Stimulated activated CD4-positive, alpha-beta T cell treated with anti-CD3 and anti-CD28 coated beads, TNF-alpha, amount 100 ng/mL, for 4 hours (primary cell): ENCODE results near the gene RO60.

ENCODE experiments used
- DNase-seq, 3 experiments: peaks; one replicate each; pipeline ENCODE4 v3.0.0-alpha.2; 2020; ENCODE audit warnings: low read depth in 3 of 3

The RO60 gene

DNA sequence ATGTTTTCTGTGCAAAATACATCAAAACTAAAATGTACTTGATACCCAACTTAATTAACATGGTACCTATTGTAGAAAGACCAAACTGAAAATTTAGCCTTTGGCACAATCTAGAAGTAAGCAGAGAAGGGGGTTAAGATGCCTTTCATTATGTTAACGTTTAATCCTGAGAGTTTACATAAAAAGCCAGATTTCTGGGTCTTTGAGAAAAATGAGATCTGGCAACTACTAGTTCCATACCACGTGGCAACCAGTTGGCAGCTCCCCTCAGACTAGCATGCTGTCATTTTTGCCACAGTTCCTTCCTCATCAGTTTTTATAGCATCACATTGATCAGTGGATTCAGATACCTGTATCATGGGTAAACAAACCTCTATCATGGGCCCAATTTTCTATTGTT lies 1.5 kb downstream of the RO60 start:
- DNase-seq = no peak

DNA sequence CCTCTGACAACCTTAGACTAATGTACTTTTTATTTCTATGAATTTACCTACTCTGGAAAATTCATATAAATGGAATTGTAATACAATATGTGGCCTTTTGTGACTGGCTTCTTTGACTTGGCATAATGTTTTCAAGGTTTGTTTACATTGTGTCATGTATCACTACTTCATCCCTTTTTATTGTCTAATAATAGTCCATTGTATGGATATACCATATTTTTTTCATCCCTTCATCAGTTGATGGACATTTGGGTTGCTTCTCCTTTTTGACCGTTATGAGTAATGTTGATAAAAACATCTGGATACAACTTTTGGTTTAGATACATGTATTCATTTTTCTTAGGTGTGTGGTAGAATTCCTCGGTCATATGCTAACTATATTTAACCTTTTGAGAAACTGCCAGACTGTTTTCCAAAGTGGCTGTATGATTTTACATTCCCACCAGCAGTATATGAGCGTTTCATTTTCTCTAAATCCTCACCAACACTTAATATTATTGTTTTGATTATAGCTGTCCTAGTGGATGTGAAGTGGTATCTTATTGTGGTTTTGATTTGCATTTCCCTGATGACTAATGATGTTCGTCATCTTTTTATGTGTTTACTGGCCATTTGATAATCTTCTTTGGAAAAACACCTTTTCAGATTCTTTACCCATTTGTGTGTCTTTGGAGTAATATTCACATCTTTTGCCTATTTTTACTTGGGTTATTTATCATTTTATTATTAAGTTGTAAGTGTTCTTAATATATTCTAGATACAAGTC lies 3.5 kb downstream of the RO60 start:
- no peak for DNase-seq

- no peak for DNase-seq
Measured at GRCh38 chr1:193065954-193066353, 6.5 kb downstream of the RO60 start.

DNA sequence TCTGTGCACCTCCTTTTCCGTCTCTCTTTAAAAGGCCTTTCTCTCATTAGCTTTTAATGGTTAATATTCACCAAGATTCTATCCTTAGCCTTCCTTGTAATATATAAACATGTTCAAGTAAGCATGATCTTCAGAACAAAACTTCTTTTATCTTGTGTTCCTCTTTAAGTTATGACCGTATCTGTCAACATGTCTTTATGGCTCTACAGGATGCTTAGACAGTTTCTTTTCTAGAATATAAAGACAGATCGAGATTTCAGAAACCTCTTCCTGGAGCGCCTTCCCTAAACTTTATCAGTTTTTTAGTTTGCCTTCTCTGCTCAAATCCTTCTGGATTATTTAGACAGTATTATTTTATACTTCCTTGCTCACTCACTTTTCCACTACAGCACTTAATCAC lies 7.2 kb downstream of the RO60 start:
- no peak for DNase-seq

DNA sequence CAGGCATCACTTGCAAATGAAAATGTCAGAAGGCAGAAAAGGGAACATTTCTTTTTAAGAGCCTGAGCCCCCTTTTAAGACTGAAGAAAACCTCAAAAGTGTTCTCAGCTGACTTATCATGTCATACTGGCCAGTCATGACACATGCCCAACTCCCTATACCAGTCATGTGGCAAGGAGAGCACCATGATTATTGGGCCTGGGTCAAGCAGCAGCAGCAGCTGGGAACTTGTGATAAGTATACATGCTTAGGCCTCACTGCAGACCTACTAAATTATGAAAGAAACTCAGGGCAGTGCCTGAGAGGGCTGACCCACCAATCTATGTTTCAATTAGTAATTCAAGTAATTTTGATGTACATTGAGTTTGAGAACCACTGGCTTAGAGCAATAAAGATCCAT lies 8.6 kb downstream of the RO60 start:
- DNase-seq = no peak

GRCh38 chr1:193069748-193070385 lies 10.5 kb downstream of the RO60 start:
- DNase-seq = no peak

GRCh38 chr1:193070386-193070753 lies 11.0 kb downstream of the RO60 start:
- DNase-seq = no peak

DNA sequence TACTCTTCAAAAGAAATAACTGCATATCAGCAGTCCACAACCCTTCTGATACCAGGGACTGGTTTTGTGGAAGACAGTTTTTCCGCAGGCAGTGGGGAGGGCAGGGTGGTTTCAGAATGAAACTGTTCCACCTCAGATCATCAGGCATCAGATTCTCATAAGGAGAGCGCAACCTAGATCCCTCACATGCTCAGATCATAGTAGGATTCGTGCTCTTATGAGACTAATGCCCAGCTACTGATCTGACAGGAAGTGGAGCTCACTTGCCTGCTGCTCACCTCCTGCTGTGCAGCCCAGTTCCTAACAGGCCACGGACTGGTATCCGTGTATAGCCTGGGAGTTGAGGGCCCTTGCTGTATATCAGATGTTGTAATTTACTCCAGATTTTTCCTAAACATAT lies 11.5 kb downstream of the RO60 start:
- DNase-seq = no peak

GRCh38 chr1:193077991-193078390 lies 18.6 kb downstream of the RO60 start:
- no peak for DNase-seq

- DNase-seq = no peak
Measured at GRCh38 chr1:193079187-193079586, 19.8 kb downstream of the RO60 start.

DNA sequence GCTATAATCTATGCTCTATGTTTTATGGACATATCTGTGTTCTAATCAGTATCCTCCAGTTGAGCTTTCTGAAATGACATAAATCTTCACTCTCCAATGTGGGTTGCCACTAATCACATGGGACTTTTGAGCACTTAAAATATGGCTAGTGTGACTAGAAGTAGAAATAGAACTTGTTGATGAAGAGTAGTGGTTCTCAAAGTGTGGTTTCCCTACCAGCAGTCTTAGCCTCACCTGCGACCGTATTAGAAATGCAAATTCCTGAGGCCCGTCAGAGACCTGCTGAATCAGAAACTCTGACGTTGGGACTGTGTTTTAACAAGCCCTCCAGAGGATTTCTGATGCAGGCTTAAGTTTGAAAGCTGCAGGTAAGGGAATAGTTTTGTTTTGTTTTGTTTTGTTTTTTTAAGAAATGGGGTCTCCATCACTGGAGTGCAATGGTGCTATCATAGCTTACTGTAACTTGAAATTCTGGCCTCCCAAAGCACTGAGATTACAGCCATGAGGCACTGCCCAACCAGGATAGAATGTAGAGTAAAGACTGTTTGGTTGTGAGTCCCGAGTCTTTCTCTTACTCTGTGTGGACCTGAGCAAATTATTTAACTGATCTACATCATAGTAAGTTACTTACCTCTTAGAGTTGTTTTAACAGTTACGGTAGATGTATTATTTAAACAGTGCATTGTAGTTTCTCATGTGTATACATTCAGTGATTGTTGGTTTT lies 24.1 kb downstream of the RO60 start:
- no peak for DNase-seq

- no peak for DNase-seq
Measured at GRCh38 chr1:193085263-193085662, 25.9 kb downstream of the RO60 start.

- no peak for DNase-seq
Measured at GRCh38 chr1:193086342-193086741, 26.9 kb downstream of the RO60 start.

DNA sequence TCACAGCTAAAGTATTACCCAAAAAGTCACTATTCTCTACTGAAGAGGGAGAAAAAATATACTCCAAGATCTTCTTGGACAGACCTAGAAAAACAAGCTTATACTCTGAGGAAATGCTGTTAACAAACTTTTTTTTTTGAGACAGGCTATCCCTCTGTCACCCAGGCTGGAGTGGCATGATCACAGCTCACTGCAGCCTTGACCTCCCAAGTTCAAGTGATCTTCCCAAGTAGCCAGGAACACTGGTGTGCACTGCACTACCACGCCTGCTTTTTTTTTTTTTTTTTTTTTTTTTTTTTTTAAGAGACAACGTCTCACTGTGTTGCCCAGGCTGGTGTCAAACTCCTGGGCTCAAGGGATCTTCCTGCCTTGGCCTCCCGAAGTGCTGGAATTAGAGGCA lies 28.5 kb downstream of the RO60 start:
- no peak for DNase-seq

GRCh38 chr1:193090865-193091264 lies 31.5 kb downstream of the RO60 start:
- DNase-seq = no peak

GRCh38 chr1:193094112-193094511 lies 34.7 kb downstream of the RO60 start:
- DNase-seq = no peak

DNA sequence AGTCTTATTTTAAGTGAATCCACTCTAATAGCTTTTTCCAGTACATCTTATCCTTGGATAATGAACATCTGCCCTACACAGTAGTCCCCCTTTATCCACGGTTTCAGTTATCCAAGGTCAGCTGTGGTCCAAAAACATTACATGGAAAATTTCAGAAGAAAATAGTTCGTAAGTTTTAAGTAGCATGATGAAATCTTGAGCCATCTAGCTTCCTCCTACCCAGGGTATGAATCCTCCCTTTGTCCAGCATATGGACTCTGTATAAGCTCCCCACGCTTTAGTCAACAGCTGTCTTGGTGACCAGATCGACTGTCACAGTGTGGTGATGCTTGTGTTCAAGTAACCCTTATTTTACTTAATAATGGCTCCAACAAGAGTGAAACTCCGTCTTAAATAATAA lies 43.2 kb downstream of the RO60 start:
- DNase-seq = no peak

GRCh38 chr1:193103759-193104501 lies 44.5 kb downstream of the RO60 start:
- no peak for DNase-seq

GRCh38 chr1:193104502-193104906 lies 45.1 kb downstream of the RO60 start:
- DNase-seq = no peak

- DNase-seq = peak; percentile 45 to 55 (median 47)
Measured at GRCh38 chr1:193104907-193105820, 45.8 kb downstream of the RO60 start, which contains the start of gene GLRX2. GLRX2 (minus strand) TSS chr1:193105414; CDS start chr1:193105382, 32 bp downstream.

DNA sequence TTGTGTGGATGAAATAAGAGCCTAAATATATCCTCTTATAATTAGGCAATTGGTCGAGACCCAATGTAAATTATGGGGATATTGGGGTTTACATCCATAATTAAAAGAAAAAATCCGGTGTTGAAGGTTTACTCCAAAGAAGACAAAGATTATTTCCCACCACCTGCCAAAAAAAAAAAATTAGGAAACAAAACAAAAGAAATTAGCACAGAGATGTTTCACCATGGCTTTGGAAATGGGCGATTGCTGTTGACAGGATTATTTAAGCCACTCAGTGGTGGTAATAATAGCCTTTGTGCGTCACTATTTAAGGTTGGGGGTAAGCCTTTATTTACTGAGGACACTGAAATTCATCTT lies 46.4 kb downstream of the RO60 start:
- no peak for DNase-seq
